Astrocyte (in vitro differentiated cells and primary cell): ENCODE measurements around the gene KNOP1. TPM values are rescaled to one million over a fixed set of nuclear protein-coding genes. Genes with fewer than 3 reads are reported as not detected.
A peak's percentile ranks its signal among the peaks of the same experiment; 100 is the strongest.

Experiments
- DNase-seq: peaks from one replicate; pipeline ENCODE4 v3.0.0-alpha.2; 2010; ENCODE audit warnings: low read depth
- FAIRE-seq: peaks from 2 replicates; lab custom pipeline; 2011; peaks lifted over from hg19 to GRCh38; lab: Jason Lieb, UNC
- H2AFZ ChIP-seq: 2 replicates; pipeline ENCODE4 v1.6.0; 2012; ENCODE audit warnings: low read depth, low read length, inconsistent platforms
- H3K27ac ChIP-seq: 2 replicates; pipeline ENCODE4 v1.5.1; 2011; ENCODE audit warnings: low read depth, low read length, inconsistent platforms
- H3K27me3 ChIP-seq: 2 replicates; pipeline ENCODE4 v1.6.0; 2011; ENCODE audit warnings: low read length, inconsistent platforms; ENCODE audit not compliant: insufficient read depth
- H3K36me3 ChIP-seq: 2 replicates; pipeline ENCODE4 v1.5.1; 2011; ENCODE audit warnings: low read length, inconsistent platforms; ENCODE audit not compliant: insufficient read depth
- H3K4me1 ChIP-seq: 2 replicates; pipeline ENCODE4 v1.5.1; 2011; ENCODE audit warnings: low read length, inconsistent platforms; ENCODE audit not compliant: insufficient read depth
- H3K4me2 ChIP-seq: 2 replicates; pipeline ENCODE4 v1.6.0; 2012; ENCODE audit warnings: low read length, inconsistent platforms
- H3K4me3 ChIP-seq: 2 replicates; pipeline ENCODE4 v1.5.1; 2011; ENCODE audit warnings: low read depth, mild to moderate bottlenecking, low read length, inconsistent platforms; ENCODE audit not compliant: insufficient read depth
- H3K79me2 ChIP-seq: 2 replicates; pipeline ENCODE4 v1.6.0; 2012; ENCODE audit warnings: mild to moderate bottlenecking, low read length, inconsistent platforms; ENCODE audit not compliant: insufficient read depth
- H3K9ac ChIP-seq: 2 replicates; pipeline ENCODE4 v1.6.0; 2012; ENCODE audit warnings: mild to moderate bottlenecking, low read length, inconsistent platforms
- H3K9me3 ChIP-seq: 2 replicates; pipeline ENCODE4 v1.5.1; 2012; ENCODE audit warnings: low read depth, mild to moderate bottlenecking, low read length, inconsistent platforms; ENCODE audit not compliant: insufficient read depth
- H4K20me1 ChIP-seq: 2 replicates; pipeline ENCODE4 v1.6.0; 2012; ENCODE audit warnings: low read length, inconsistent platforms; ENCODE audit not compliant: insufficient read depth
- H3K27ac Mint-ChIP-seq: one replicate; pipeline ENCODE4 v1.8.0; 2021; ENCODE audit warnings: mild to moderate bottlenecking, mixed read lengths; ENCODE audit not compliant: unreplicated experiment
- H3K27me3 Mint-ChIP-seq: one replicate; pipeline ENCODE4 v1.8.0; 2021; ENCODE audit warnings: low read depth, mixed read lengths; ENCODE audit not compliant: unreplicated experiment
- H3K36me3 Mint-ChIP-seq: one replicate; pipeline ENCODE4 v1.8.0; 2021; ENCODE audit warnings: low read depth, mixed read lengths; ENCODE audit not compliant: unreplicated experiment
- H3K4me1 Mint-ChIP-seq: one replicate; pipeline ENCODE4 v1.8.0; 2021; ENCODE audit warnings: low read depth, mixed read lengths; ENCODE audit not compliant: unreplicated experiment
- H3K4me3 Mint-ChIP-seq: one replicate; pipeline ENCODE4 v1.8.0; 2021; ENCODE audit warnings: mild to moderate bottlenecking, moderate library complexity, mixed read lengths; ENCODE audit not compliant: unreplicated experiment
- H3K9me3 Mint-ChIP-seq: one replicate; pipeline ENCODE4 v1.8.0; 2021; ENCODE audit warnings: mild to moderate bottlenecking, mixed read lengths; ENCODE audit not compliant: unreplicated experiment
- CTCF ChIP-seq: IDR thresholded peaks from 2 replicates; pipeline ENCODE4 v1.5.1; 2011; ENCODE audit warnings: low read depth, mild to moderate bottlenecking, inconsistent platforms, low read length, moderate library complexity; ENCODE audit not compliant: insufficient read depth
- EZH2 ChIP-seq: IDR thresholded peaks from 2 replicates; pipeline ENCODE4 v1.6.1; 2012; ENCODE audit warnings: mild to moderate bottlenecking, low read length, inconsistent platforms; ENCODE audit not compliant: insufficient read depth
- total RNA-seq: library from RNA; stranded (reverse); gene quantifications from 2 replicates; pipeline ENCODE4 v1.2.1, GENCODE V29; 2021

The KNOP1 gene
- total RNA-seq, 1 donor from 2014 or later, result 22.9 TPM

- DNase-seq (no peak), FAIRE-seq (no peak)
- Histone ChIP-seq H3K36me3 (peaks cover 5% of the 10 kb centered on the region), H3K9me3 (no peaks in the 10 kb centered on the region), H3K27ac (no peak overlapping the region), H3K9ac (no peak overlapping the region), H3K79me2 (peaks cover 80% of the 10 kb centered on the region), H3K4me1 (peaks cover 18% of the 10 kb centered on the region), H4K20me1 (peaks cover 53% of the 10 kb centered on the region), H3K27me3 (no peaks in the 10 kb centered on the region), H2AFZ (no peak overlapping the region), H3K4me3 (no peak overlapping the region), H3K4me2 (no peak overlapping the region)
- no peak for TF ChIP-seq CTCF
- no peak for TF ChIP-seq EZH2
- H3K36me3 Mint-ChIP-seq, result peaks cover 21% of the 10 kb centered on the region
- H3K9me3 Mint-ChIP-seq, result no peaks in the 10 kb centered on the region
- H3K27ac Mint-ChIP-seq, result no peak overlapping the region
- H3K4me3 Mint-ChIP-seq, result no peak overlapping the region
- H3K4me1 Mint-ChIP-seq, result peaks cover 19% of the 10 kb centered on the region
- no peaks in the 10 kb centered on the region for H3K27me3 Mint-ChIP-seq
These were observed 6.4 kb downstream of the KNOP1 start for GRCh38 chr16:19711643-19712042.

GRCh38 chr16:19710991-19711545 is 7.0 kb downstream of the KNOP1 start:
- TF ChIP-seq CTCF (no peak), EZH2 (no peak)
- peaks cover 6% of the 10 kb centered on the region for H3K36me3 ChIP-seq
- H3K4me2 ChIP-seq, result peak overlapping the region; percentile 22
- no peaks in the 10 kb centered on the region for H3K27me3 Mint-ChIP-seq
- no peak overlapping the region for H3K9ac ChIP-seq
- no peaks in the 10 kb centered on the region for H3K9me3 ChIP-seq
- no peak overlapping the region for H2AFZ ChIP-seq
- FAIRE-seq (no peak), DNase-seq (no peak)
- H3K27ac Mint-ChIP-seq, result no peak overlapping the region
- H4K20me1 ChIP-seq, result peaks cover 49% of the 10 kb centered on the region
- no peak overlapping the region for H3K4me3 Mint-ChIP-seq
- H3K36me3 Mint-ChIP-seq, result peaks cover 23% of the 10 kb centered on the region
- H3K27ac ChIP-seq, result no peak overlapping the region
- no peak overlapping the region for H3K4me3 ChIP-seq
- H3K9me3 Mint-ChIP-seq, result no peaks in the 10 kb centered on the region
- peaks cover 74% of the 10 kb centered on the region for H3K79me2 ChIP-seq
- peaks cover 14% of the 10 kb centered on the region for H3K4me1 Mint-ChIP-seq
- no peaks in the 10 kb centered on the region for H3K27me3 ChIP-seq
- H3K4me1 ChIP-seq, result peaks cover 13% of the 10 kb centered on the region

GRCh38 chr16:19710191-19710908 is 7.7 kb downstream of the KNOP1 start:
- Histone ChIP-seq H4K20me1 (peaks cover 45% of the 10 kb centered on the region), H3K4me3 (no peak overlapping the region), H3K9me3 (no peaks in the 10 kb centered on the region), H3K4me2 (peak overlapping the region; percentile 22), H3K79me2 (peaks cover 67% of the 10 kb centered on the region), H2AFZ (no peak overlapping the region), H3K27ac (no peak overlapping the region), H3K4me1 (peaks cover 12% of the 10 kb centered on the region), H3K9ac (no peak overlapping the region), H3K36me3 (peaks cover 12% of the 10 kb centered on the region), H3K27me3 (no peaks in the 10 kb centered on the region)
- no peak for DNase-seq
- no peak overlapping the region for H3K4me3 Mint-ChIP-seq
- FAIRE-seq, result no peak
- peaks cover 14% of the 10 kb centered on the region for H3K4me1 Mint-ChIP-seq
- no peaks in the 10 kb centered on the region for H3K27me3 Mint-ChIP-seq
- TF ChIP-seq CTCF, result no peak
- TF ChIP-seq EZH2, result no peak
- no peaks in the 10 kb centered on the region for H3K9me3 Mint-ChIP-seq
- H3K27ac Mint-ChIP-seq, result no peak overlapping the region
- peaks cover 24% of the 10 kb centered on the region for H3K36me3 Mint-ChIP-seq
